ENCODE measurements around the gene PRDM16. TPM values are rescaled to one million over a fixed set of nuclear protein-coding genes. Genes with fewer than 3 reads are reported as not detected.

The PRDM16 gene
- polyA plus RNA-seq, 1 donor (not counting 4 experiments of a cell fraction or from before 2014, with no cell fraction given) = 0.05 TPM

DNA sequence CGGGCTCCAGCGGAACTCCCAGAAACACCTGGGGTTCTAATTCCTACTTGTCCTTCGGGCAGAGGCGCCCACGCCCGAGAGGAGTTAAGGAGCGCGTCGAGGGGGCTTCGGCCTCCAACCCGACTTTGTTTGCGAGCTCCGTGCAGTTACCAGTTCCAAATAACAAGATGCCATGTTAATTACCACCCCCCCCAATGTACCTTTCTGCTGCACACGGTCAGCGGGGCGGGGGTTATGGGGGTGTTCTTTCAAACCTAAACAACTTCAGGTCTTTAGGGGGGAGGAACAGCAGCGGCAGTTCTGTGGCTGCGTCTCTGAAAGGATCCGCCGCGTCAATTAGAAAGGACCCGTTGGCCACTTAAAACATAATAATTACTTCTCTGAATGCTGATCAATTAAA, 114.8 kb downstream of the PRDM16 start:
- no peak for FAIRE-seq
- no peak overlapping the region for H3K4me2 ChIP-seq (ENCODE audit: control insufficient read depth, extremely low read depth, insufficient read depth, low read depth, low read length)
- TF ChIP-seq EZH2 (IDR thresholded peaks at IDR 0.05; ENCODE audit: low read length) (no peak), CTCF (optimal IDR thresholded peaks at IDR 0.05 in 1 of 3, IDR thresholded peaks at IDR 0.05 in 1 of 3, conservative IDR thresholded peaks at IDR 0.05 in 1 of 3; ENCODE audit: extremely low read depth in 1 of 3, insufficient read depth in 2 of 3, low read length in 3 of 3) (no peak)
- dilution Hi-C loops (cut with MboI; ENCODE audit: extremely low pct_ligation_motif_present, low sequenced_read_pairs) = no loop called here
- no peaks in the 10 kb centered on the region for H3K4me1 ChIP-seq (ENCODE audit: control insufficient read depth, extremely low read depth, insufficient read depth, low read length)
- no peak overlapping the region for H3K4me3 ChIP-seq (ENCODE audit: control insufficient read depth in 2 of 3, extremely low read depth in 1 of 3, insufficient read depth in 2 of 3, low read depth in 1 of 3, low read length in 3 of 3)
- H2AFZ ChIP-seq (ENCODE audit: control insufficient read depth, low read length) = no peak overlapping the region
- H3K79me2 ChIP-seq (ENCODE audit: control insufficient read depth, insufficient read depth, low read length) = no peaks in the 10 kb centered on the region
- no peaks in the 10 kb centered on the region for H3K36me3 ChIP-seq (ENCODE audit: control insufficient read depth in 2 of 2, extremely low read depth in 1 of 2, insufficient read depth in 2 of 2, low read length in 2 of 2)
- H3K27ac ChIP-seq (ENCODE audit: control insufficient read depth, insufficient read depth, low read length) = no peak overlapping the region
- DNase-seq (ENCODE audit: low read depth, low spot score) = no peak
- no peaks in the 10 kb centered on the region for H3K27me3 ChIP-seq (ENCODE audit: control insufficient read depth, extremely low read depth, insufficient read depth, low read length)
- no peak overlapping the region for H3K9ac ChIP-seq (ENCODE audit: control insufficient read depth, extremely low read depth, insufficient read depth, low read length)
- no peaks in the 10 kb centered on the region for H4K20me1 ChIP-seq (ENCODE audit: control insufficient read depth, extremely low read depth, insufficient read depth, low read length)
- H3K9me1 ChIP-seq (ENCODE audit: control insufficient read depth, extremely low read depth, insufficient read depth, low read length) = no peaks in the 10 kb centered on the region
- peaks cover 26% of the 10 kb centered on the region for H3K9me3 ChIP-seq (ENCODE audit: control insufficient read depth, low read depth, low read length)

DNA sequence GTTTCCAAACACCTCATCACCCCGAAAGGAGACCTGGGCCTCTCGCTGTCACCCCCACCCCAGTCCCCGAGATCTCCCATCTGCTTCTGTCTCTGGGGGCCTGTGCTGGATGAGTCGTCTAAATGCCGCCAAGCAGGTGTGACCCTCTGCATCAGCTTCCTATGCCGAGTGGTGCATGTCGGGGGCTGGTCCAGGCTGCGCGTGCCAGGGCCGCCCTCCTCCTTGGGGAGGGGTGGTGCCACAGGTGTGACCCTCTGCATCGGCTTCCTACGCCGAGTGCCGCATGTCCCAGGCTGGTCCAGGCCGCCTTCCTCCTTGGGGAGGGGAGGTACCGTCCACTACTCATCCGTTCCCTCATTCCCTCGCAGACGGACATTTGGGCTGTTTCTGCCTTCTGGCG, 115.7 kb downstream of the PRDM16 start:
- no peak overlapping the region for H3K27ac ChIP-seq (ENCODE audit: control insufficient read depth, insufficient read depth, low read length)
- H3K9me1 ChIP-seq (ENCODE audit: control insufficient read depth, extremely low read depth, insufficient read depth, low read length) = no peaks in the 10 kb centered on the region
- H3K36me3 ChIP-seq (ENCODE audit: control insufficient read depth in 2 of 2, extremely low read depth in 1 of 2, insufficient read depth in 2 of 2, low read length in 2 of 2) = no peaks in the 10 kb centered on the region
- peaks cover 23% of the 10 kb centered on the region for H3K9me3 ChIP-seq (ENCODE audit: control insufficient read depth, low read depth, low read length)
- no peaks in the 10 kb centered on the region for H3K4me1 ChIP-seq (ENCODE audit: control insufficient read depth, extremely low read depth, insufficient read depth, low read length)
- H3K79me2 ChIP-seq (ENCODE audit: control insufficient read depth, insufficient read depth, low read length) = no peaks in the 10 kb centered on the region
- H4K20me1 ChIP-seq (ENCODE audit: control insufficient read depth, extremely low read depth, insufficient read depth, low read length) = no peaks in the 10 kb centered on the region
- no peak overlapping the region for H2AFZ ChIP-seq (ENCODE audit: control insufficient read depth, low read length)
- H3K4me2 ChIP-seq (ENCODE audit: control insufficient read depth, extremely low read depth, insufficient read depth, low read depth, low read length) = no peak overlapping the region
- no peaks in the 10 kb centered on the region for H3K27me3 ChIP-seq (ENCODE audit: control insufficient read depth, extremely low read depth, insufficient read depth, low read length)
- no peak for TF ChIP-seq EZH2 (IDR thresholded peaks at IDR 0.05; ENCODE audit: low read length)
- no peak for TF ChIP-seq CTCF (optimal IDR thresholded peaks at IDR 0.05 in 1 of 3, IDR thresholded peaks at IDR 0.05 in 1 of 3, conservative IDR thresholded peaks at IDR 0.05 in 1 of 3; ENCODE audit: extremely low read depth in 1 of 3, insufficient read depth in 2 of 3, low read length in 3 of 3)
- dilution Hi-C loops (cut with MboI; ENCODE audit: extremely low pct_ligation_motif_present, low sequenced_read_pairs) = no loop called here
- no peak overlapping the region for H3K9ac ChIP-seq (ENCODE audit: control insufficient read depth, extremely low read depth, insufficient read depth, low read length)
- DNase-seq (ENCODE audit: low read depth, low spot score) (no peak), FAIRE-seq (no peak)
- no peak overlapping the region for H3K4me3 ChIP-seq (ENCODE audit: control insufficient read depth in 2 of 3, extremely low read depth in 1 of 3, insufficient read depth in 2 of 3, low read depth in 1 of 3, low read length in 3 of 3)
